ENCODE measurements around the gene RAB22A. TPM values are rescaled to one million over a fixed set of nuclear protein-coding genes. Genes with fewer than 3 reads are reported as not detected.
A peak's percentile ranks its signal among the peaks of the same experiment; 100 is the strongest.

The RAB22A gene
- total RNA-seq, 1 donor: 23.9 TPM

DNA sequence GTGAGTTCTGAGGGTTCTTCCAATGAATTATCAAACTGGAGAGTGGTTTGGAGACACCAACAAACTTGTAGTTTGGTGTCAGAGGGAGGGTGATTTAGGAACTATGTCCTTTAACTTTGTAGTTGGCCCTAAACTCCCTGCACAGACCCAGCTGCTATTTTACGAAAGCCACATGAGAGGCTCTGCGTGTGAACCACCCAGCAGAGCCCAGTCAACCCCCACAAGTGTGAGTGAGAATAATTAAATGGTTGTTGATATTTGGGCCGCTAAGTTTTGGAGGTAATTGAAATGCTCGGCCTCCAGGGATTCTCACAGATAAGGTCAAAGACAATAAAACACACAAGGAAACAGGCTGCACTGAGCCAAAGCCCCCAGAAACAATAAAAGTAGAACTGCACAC, 72.6 kb downstream of the RAB22A start:
- no peak for DNase-seq (ENCODE audit: insufficient read length, low spot score, missing footprints)
- no peaks in the 10 kb centered on the region for H3K79me2 ChIP-seq (ENCODE audit: insufficient read depth, low read length)
- H3K4me3 ChIP-seq (ENCODE audit: insufficient read depth, low read length): no peak overlapping the region
- H3K27ac ChIP-seq (ENCODE audit: low read depth, low read length): no peak overlapping the region
- peaks cover 2% of the 10 kb centered on the region for H3K9me3 ChIP-seq (ENCODE audit: low read depth, low read length)
- no peaks in the 10 kb centered on the region for H3K4me1 ChIP-seq (ENCODE audit: insufficient read depth, low read length)
- H3K4me2 ChIP-seq (ENCODE audit: insufficient read depth, low read length): no peak overlapping the region
- no peaks in the 10 kb centered on the region for H3K36me3 ChIP-seq (ENCODE audit: insufficient read depth, low read length)
- H4K20me1 ChIP-seq (ENCODE audit: insufficient read depth, low read length): no peaks in the 10 kb centered on the region
- H3K27me3 ChIP-seq (ENCODE audit: insufficient read depth, low read length): peaks cover 4% of the 10 kb centered on the region
- H2AFZ ChIP-seq (ENCODE audit: low read length): no peak overlapping the region
- TF ChIP-seq, protein P1, sequence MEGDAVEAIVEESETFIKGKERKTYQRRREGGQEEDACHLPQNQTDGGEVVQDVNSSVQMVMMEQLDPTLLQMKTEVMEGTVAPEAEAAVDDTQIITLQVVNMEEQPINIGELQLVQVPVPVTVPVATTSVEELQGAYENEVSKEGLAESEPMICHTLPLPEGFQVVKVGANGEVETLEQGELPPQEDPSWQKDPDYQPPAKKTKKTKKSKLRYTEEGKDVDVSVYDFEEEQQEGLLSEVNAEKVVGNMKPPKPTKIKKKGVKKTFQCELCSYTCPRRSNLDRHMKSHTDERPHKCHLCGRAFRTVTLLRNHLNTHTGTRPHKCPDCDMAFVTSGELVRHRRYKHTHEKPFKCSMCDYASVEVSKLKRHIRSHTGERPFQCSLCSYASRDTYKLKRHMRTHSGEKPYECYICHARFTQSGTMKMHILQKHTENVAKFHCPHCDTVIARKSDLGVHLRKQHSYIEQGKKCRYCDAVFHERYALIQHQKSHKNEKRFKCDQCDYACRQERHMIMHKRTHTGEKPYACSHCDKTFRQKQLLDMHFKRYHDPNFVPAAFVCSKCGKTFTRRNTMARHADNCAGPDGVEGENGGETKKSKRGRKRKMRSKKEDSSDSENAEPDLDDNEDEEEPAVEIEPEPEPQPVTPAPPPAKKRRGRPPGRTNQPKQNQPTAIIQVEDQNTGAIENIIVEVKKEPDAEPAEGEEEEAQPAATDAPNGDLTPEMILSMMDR (IDR thresholded peaks at IDR 0.05; ENCODE audit: extremely low read depth, low read depth, low read length): no peak

DNA sequence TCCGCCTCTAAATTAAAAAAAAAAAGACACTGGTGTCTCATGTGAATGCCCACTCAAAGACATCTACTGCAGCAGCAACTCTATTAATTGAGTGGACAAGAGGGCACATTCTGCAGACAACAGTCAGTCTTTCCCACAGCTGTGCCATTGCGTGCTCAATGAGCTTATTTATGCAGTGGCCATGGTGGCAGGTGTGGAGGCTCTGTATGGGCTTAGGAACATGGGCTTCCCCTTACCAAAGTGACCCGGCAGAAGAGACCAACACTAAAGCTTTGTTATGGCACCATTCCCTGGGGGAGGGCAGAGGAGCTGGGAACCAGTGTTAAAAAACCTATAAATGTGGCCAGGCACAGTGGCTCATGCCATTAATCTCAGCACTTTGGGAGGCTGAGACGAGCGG, 75.3 kb downstream of the RAB22A start:
- no peak overlapping the region for H2AFZ ChIP-seq (ENCODE audit: low read length)
- no peak overlapping the region for H3K4me2 ChIP-seq (ENCODE audit: insufficient read depth, low read length)
- no peaks in the 10 kb centered on the region for H4K20me1 ChIP-seq (ENCODE audit: insufficient read depth, low read length)
- no peak overlapping the region for H3K4me3 ChIP-seq (ENCODE audit: insufficient read depth, low read length)
- no peaks in the 10 kb centered on the region for H3K27me3 ChIP-seq (ENCODE audit: insufficient read depth, low read length)
- H3K27ac ChIP-seq (ENCODE audit: low read depth, low read length): no peak overlapping the region
- peaks cover 2% of the 10 kb centered on the region for H3K4me1 ChIP-seq (ENCODE audit: insufficient read depth, low read length)
- TF ChIP-seq, protein P1 (IDR thresholded peaks at IDR 0.05; ENCODE audit: extremely low read depth, low read depth, low read length): no peak
- peaks cover 2% of the 10 kb centered on the region for H3K9me3 ChIP-seq (ENCODE audit: low read depth, low read length)
- peaks cover 7% of the 10 kb centered on the region for H3K79me2 ChIP-seq (ENCODE audit: insufficient read depth, low read length)
- no peak for DNase-seq (ENCODE audit: insufficient read length, low spot score, missing footprints)
- H3K36me3 ChIP-seq (ENCODE audit: insufficient read depth, low read length): no peaks in the 10 kb centered on the region

DNA sequence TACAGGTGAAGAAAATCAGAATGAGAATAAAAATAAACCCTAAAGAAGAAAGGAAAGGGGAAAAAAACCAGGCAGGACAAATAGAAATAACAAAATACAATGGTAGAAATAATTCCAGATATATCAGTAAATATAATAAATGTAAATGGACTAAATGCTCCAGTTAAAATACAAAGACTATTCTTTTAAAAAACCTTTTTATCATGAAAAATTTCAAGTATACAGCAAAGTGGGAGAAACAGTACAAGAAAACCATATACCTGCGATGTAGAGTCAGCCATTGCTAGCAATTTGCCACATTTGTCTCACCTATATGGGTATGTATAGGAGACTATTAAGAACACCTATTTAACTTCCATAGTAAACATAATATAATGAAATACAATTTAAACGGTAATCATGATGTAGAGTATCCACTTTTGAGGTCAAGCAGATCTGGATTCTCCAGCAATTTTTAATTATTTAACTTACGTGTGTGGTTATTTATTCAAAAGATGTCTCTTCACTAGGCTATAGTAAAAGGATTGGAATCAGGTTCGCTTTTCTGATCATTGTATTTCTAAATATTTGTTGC, 78.6 kb downstream of the RAB22A start:
- Histone ChIP-seq H3K4me2 (ENCODE audit: insufficient read depth, low read length) (peak overlapping the region; percentile 82), H3K79me2 (ENCODE audit: insufficient read depth, low read length) (peaks cover 40% of the 10 kb centered on the region), H2AFZ (ENCODE audit: low read length) (peak overlapping the region; percentile 59), H3K36me3 (ENCODE audit: insufficient read depth, low read length) (peaks cover 16% of the 10 kb centered on the region), H4K20me1 (ENCODE audit: insufficient read depth, low read length) (peaks cover 5% of the 10 kb centered on the region), H3K4me3 (ENCODE audit: insufficient read depth, low read length) (peak overlapping the region; percentile 79), H3K4me1 (ENCODE audit: insufficient read depth, low read length) (peaks cover 10% of the 10 kb centered on the region), H3K9me3 (ENCODE audit: low read depth, low read length) (no peaks in the 10 kb centered on the region), H3K27me3 (ENCODE audit: insufficient read depth, low read length) (no peaks in the 10 kb centered on the region), H3K27ac (ENCODE audit: low read depth, low read length) (peak overlapping the region; percentile 63)
- TF ChIP-seq, protein P1 (IDR thresholded peaks at IDR 0.05; ENCODE audit: extremely low read depth, low read depth, low read length): no peak
- no peak for DNase-seq (ENCODE audit: insufficient read length, low spot score, missing footprints)

DNA sequence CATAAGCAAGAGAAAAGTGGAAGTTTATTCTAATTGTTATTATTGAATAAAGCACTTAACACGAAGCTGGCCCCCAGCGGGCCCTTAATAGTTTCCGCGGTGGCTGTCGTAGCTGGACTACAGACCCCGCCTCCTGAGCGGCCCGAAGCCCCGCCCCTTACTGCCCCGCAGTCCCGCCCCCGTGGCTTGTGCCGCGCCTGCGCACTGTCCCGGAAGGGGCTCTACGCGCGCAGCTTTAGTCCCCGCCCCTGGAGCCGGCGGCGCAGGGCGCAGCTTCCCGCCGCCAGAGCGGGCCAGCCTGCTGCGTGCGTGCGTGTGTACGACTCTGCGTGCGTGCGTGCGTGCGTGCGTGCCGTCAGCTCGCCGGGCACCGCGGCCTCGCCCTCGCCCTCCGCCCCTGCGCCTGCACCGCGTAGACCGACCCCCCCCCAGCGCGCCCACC, 79.4 kb downstream of the RAB22A start, which contains the start of gene VAPB:
Gene VAPB (plus strand): TSS at position 348 of the 442 bp plus-strand sequence. CDS start 231 bp downstream, outside the sequence.
- DNase-seq (ENCODE audit: insufficient read length, low spot score, missing footprints): peak; percentile 97
- H3K4me3 ChIP-seq (ENCODE audit: insufficient read depth, low read length): peak within 1 kb of the TSS; percentile 79
- peak within 1 kb of the TSS; percentile 78 for H2AFZ ChIP-seq (ENCODE audit: low read length)
- H3K27ac ChIP-seq (ENCODE audit: low read depth, low read length): peak within 1 kb of the TSS; percentile 94
- peaks cover 16% of the 10 kb centered on the region for H3K36me3 ChIP-seq (ENCODE audit: insufficient read depth, low read length)
- TF ChIP-seq, protein P1 (IDR thresholded peaks at IDR 0.05; ENCODE audit: extremely low read depth, low read depth, low read length): no peak
- no peaks in the 10 kb centered on the region for H3K9me3 ChIP-seq (ENCODE audit: low read depth, low read length)
- H3K4me2 ChIP-seq (ENCODE audit: insufficient read depth, low read length): peak within 1 kb of the TSS; percentile 91
- H4K20me1 ChIP-seq (ENCODE audit: insufficient read depth, low read length): peaks cover 11% of the 10 kb centered on the region
- H3K4me1 ChIP-seq (ENCODE audit: insufficient read depth, low read length): peaks cover 13% of the 10 kb centered on the region
- no peaks in the 10 kb centered on the region for H3K27me3 ChIP-seq (ENCODE audit: insufficient read depth, low read length)
- H3K79me2 ChIP-seq (ENCODE audit: insufficient read depth, low read length): peaks cover 48% of the 10 kb centered on the region
